Measurements from ENCODE around the gene ATP5ME.

DNA sequence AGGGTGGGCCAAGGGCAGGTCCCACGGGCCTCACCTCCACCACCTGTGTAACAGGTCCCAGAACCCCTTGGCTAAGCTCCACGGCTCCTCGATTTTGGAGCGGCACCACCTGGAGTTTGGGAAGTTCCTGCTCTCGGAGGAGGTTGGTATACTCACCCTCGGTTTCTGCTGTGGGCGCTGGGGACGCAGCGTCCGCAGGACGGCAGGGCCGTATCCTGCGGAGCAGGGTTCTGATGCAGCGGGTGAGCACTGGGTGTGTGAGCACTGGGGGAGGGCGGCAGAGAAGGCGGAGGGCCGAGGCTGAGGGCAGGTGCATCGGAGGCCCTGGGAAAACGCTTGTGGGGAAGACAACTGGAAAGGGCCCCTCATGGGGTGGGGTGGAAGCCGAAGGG is 11.0 kb downstream of the ATP5ME start:
- TF ChIP-seq, protein P1, sequence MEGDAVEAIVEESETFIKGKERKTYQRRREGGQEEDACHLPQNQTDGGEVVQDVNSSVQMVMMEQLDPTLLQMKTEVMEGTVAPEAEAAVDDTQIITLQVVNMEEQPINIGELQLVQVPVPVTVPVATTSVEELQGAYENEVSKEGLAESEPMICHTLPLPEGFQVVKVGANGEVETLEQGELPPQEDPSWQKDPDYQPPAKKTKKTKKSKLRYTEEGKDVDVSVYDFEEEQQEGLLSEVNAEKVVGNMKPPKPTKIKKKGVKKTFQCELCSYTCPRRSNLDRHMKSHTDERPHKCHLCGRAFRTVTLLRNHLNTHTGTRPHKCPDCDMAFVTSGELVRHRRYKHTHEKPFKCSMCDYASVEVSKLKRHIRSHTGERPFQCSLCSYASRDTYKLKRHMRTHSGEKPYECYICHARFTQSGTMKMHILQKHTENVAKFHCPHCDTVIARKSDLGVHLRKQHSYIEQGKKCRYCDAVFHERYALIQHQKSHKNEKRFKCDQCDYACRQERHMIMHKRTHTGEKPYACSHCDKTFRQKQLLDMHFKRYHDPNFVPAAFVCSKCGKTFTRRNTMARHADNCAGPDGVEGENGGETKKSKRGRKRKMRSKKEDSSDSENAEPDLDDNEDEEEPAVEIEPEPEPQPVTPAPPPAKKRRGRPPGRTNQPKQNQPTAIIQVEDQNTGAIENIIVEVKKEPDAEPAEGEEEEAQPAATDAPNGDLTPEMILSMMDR (IDR thresholded peaks at IDR 0.05) = no peak
- TF ChIP-seq JUND (IDR thresholded peaks at IDR 0.05) (no peak), EZH2phosphoT487 (IDR thresholded peaks at IDR 0.05; ENCODE audit: borderline replicate concordance, low read depth) (no peak), POLR2AphosphoS5 (IDR thresholded peaks at IDR 0.05; ENCODE audit: low read depth, low read length) (no peak), SIN3A (IDR thresholded peaks at IDR 0.05; ENCODE audit: borderline replicate concordance, low read depth, low read length) (no peak), TCF12 (IDR thresholded peaks at IDR 0.05) (no peak), RCOR1 (IDR thresholded peaks at IDR 0.05; ENCODE audit: low read length) (no peak), NFIC (IDR thresholded peaks at IDR 0.05; ENCODE audit: borderline replicate concordance) (no peak), RAD21 (IDR thresholded peaks at IDR 0.05; ENCODE audit: low read length) (no peak)
- TF ChIP-seq, protein P2, sequence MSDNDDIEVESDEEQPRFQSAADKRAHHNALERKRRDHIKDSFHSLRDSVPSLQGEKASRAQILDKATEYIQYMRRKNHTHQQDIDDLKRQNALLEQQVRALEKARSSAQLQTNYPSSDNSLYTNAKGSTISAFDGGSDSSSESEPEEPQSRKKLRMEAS (IDR thresholded peaks at IDR 0.05; ENCODE audit: low read depth) = no peak
- TF ChIP-seq, protein P3, sequence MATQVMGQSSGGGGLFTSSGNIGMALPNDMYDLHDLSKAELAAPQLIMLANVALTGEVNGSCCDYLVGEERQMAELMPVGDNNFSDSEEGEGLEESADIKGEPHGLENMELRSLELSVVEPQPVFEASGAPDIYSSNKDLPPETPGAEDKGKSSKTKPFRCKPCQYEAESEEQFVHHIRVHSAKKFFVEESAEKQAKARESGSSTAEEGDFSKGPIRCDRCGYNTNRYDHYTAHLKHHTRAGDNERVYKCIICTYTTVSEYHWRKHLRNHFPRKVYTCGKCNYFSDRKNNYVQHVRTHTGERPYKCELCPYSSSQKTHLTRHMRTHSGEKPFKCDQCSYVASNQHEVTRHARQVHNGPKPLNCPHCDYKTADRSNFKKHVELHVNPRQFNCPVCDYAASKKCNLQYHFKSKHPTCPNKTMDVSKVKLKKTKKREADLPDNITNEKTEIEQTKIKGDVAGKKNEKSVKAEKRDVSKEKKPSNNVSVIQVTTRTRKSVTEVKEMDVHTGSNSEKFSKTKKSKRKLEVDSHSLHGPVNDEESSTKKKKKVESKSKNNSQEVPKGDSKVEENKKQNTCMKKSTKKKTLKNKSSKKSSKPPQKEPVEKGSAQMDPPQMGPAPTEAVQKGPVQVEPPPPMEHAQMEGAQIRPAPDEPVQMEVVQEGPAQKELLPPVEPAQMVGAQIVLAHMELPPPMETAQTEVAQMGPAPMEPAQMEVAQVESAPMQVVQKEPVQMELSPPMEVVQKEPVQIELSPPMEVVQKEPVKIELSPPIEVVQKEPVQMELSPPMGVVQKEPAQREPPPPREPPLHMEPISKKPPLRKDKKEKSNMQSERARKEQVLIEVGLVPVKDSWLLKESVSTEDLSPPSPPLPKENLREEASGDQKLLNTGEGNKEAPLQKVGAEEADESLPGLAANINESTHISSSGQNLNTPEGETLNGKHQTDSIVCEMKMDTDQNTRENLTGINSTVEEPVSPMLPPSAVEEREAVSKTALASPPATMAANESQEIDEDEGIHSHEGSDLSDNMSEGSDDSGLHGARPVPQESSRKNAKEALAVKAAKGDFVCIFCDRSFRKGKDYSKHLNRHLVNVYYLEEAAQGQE (IDR thresholded peaks at IDR 0.05; ENCODE audit: low read depth, low read length) = no peak

Measured in SK-N-SH (cell line).